ENCODE results near the gene XPO1.
"Not testable (repeated sequence)": the region's sequence is repeated elsewhere in the genome, so short reads cannot be mapped to it uniquely, and the experiment has no call there.

Gene XPO1

DNA sequence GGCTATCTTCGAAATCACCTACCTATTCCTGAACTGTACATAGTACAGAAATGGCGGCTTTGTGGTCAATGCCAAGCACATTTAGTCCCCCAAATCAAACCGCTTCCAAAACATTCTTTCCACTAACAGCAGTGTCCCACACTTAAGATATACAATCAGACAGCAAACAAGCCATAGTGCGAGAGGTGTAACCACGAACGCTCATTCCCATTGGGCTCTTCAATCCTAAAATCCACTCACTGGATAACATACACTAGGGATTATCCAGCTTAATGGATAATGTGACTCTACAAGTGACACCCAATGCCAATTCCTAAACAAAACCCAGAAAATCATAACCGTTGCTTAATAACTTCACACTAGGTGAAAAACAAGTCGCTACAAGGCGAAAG lies 2.0 kb downstream of the XPO1 start:
- DNase-seq (ENCODE audit: extremely low spot score, insufficient read length, low read depth): no peak
- no peak for FAIRE-seq

DNA sequence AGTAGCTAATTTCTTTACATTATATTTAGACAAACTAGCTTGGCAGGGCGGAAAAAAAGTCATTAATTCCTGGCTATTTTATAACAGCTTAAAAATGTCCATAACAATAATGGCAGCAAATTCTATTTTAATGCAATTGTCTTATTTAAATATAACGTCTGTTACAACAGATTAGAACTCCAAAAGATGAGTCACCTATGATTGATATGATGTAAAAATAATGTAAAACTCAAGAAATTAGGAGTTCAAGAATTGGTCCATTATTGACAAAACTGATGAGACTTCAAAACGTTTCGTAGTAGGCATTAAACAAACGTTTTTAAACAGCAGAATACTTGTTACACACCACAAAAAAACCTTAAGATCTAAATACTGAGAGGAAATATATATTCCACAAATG lies 2.7 kb downstream of the XPO1 start:
- FAIRE-seq (no peak), DNase-seq (ENCODE audit: extremely low spot score, insufficient read length, low read depth) (no peak)

DNA sequence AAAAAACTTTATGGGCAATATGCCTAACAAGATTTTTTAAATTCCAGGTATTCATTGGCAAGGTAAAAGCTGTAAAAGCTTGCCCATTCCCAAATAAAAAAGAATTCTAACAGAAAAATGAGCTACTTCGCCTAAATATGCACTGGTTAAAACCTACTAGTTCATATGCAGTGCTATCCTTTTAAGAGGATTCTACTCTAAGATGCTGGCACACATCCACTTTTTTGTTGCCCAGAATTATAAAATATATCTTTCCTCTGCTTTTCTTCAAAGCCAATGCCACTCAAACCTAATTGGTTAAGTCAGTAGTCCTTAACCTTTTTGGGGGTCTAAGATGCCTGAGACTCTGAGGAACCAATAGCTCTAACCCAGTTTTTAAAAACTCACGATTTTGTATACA lies 3.2 kb downstream of the XPO1 start:
- DNase-seq (ENCODE audit: extremely low spot score, insufficient read length, low read depth) (no peak), FAIRE-seq (no peak)

DNA sequence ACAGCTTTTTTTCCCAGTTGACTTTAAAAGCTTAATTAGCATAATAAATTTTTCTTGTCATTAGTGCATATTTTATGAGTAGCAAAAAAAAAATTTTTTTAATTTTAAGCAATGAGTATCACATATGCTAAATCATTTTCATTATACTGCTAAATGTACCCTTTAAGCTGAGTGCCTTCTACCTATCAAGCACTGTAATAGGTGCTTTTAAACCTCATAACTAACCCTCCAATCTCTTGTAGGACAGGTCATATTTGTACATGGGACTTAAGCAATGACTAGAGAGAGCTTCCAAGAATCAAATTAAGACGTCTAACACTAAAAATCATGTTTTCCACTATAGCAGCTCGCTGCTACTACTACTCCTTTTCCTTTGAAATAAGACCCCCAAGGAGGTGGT lies 7.4 kb downstream of the XPO1 start:
- FAIRE-seq (no peak), DNase-seq (ENCODE audit: extremely low spot score, insufficient read length, low read depth) (no peak)

DNA sequence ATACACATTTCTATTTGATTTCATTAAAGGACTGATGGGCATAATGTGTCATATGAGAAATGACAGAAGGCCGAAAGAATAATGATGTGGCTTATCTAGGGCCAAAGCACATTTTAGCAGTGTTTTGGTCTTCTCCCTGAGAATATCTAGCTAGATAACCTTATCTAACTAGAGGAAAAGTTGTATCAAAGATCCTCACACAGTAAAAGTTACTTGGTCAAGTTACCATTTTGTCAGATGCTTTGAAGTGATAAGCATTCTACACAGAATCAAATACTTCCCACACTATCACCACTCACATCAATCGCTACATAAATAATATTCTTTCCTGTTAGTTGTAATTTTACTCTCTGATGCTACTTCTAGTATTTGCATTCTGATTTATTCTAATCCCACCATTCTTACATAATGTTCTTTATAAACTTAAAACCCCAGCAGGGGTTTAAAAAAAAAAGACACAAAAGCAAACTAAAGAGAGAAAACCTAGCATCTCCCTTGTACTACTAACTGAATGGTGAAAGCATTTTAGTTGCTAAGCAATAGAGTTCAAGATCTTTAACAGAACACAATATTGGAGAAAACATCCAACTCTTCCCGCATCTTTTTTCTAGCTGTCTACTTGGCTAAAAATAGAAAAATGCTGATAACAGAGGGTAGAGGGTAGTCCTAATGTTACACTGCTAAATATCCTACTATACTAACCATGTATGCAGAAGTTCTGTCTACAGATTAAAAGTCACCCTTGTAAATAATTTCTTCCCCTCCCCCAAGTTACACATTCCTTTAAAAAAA lies 8.0 kb downstream of the XPO1 start:
- FAIRE-seq: peak; percentile 35
- DNase-seq (ENCODE audit: extremely low spot score, insufficient read length, low read depth): no peak

DNA sequence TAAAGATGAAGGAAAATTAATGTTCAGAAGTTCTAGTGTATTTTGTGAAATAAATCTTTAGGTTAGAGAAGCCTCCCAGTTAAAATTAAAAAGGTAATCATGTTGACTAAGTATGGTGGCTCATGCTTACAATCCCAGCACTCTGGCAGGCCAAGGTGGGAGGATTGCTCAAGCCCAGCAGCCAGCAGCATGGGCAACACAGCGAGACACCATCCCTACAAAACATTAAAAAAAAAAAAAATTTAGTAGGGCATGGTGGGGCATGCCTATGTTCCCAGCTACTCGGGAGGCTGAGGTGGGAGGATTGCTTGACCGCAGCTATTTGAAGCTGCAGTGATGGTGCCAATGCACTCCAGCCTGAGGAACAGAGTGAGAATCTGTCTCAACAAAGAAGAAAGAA lies 17.9 kb downstream of the XPO1 start:
- FAIRE-seq: no peak
- no peak for DNase-seq (ENCODE audit: extremely low spot score, insufficient read length, low read depth)

DNA sequence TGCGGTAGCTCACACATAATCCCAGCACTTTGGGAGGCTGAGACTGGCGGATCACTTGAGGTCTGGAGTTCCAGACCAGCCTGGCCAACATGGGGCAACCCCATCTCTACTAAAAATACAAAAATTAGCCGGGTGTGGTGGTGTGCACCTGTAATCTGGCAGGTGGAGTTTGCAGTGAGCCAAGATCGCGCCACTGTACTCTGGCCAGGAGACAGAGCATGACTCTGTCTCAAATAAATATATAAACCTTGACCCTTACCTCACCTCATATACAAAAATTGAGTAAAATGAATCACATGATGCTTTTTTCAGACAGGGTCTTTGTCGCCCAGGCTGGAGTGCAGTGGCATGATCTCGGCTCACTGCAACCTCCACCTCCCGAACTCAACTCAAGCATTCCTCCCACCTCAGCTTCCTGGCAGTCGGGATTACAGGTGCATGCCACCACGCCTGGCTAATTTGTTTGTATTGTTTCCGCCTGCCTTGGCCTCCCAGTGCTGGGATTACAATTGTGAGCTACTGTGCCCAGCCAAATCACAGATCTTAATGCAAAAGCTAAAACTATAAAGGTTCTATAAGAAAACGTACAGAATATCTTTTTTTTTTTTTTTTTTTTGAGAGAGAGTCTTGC lies 25.3 kb downstream of the XPO1 start:
- DNase-seq (ENCODE audit: extremely low spot score, insufficient read length, low read depth) (no peak), FAIRE-seq (no peak)

DNA sequence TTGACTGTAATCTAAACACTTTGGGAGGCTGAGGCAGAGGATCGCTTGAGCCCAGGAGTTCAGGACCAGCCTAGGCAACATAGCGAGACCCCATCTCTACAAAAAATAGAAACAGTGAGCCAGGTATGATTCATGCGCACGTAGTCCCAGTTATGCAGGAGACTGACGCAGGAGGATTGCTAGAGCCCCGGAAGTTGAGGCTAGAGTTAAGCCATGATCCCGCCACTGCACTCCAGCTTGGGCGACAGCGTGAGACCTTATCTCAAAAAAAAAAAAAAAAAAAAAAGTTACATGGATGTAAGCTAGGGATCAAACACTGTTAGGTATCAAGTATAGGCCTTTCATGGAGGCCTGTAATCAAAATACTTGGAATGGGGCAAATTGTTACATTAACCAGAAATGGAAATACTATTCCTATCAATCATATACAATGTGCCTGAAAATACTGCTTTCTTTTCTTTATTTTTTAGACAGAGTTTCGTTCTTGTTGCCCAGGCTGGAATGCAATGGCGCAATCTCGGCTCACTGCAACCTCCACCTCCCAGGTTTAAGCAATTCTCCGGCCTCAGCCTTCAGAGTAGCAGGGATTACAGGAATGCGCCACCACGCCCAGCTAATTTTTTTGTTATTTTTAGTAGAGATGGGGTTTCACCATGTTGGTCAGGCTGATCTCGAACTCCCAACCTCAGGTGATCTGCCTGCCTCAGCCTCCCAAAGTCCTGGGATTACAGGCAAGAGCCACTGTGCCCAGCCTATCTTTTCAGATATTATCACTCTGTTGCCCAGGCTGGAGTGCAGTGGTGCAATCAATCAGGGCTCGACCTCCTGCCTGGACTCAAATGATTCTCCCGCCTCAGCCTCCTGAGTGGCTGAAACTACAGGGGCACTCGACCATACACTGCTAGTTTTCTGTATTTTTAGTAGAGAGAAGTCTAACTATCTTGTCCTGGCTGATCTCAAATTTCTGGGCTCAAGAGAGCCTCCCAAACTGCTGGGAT lies 27.2 kb downstream of the XPO1 start:
- no peak for DNase-seq (ENCODE audit: extremely low spot score, insufficient read length, low read depth)
- no peak for FAIRE-seq

DNA sequence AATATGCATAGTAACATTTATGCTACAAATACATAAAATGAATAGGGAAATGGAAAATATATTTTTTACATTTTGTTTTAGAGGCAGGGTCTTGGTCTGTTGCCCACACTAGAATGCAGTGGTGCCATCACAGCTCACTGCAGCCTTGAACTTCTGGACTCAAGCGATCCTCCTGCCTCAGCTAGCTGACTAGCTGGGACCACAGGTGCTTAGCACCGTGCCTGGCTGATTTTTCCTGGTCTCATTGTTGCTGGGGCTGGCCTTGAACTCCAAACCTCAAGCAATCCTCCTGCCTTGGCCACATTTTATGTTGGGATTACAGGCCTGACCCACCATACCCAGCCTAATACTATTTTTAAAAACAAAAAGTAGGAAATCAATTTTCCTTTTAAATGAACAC lies 33.2 kb downstream of the XPO1 start:
- no peak for FAIRE-seq
- DNase-seq (ENCODE audit: extremely low spot score, insufficient read length, low read depth): no peak

DNA sequence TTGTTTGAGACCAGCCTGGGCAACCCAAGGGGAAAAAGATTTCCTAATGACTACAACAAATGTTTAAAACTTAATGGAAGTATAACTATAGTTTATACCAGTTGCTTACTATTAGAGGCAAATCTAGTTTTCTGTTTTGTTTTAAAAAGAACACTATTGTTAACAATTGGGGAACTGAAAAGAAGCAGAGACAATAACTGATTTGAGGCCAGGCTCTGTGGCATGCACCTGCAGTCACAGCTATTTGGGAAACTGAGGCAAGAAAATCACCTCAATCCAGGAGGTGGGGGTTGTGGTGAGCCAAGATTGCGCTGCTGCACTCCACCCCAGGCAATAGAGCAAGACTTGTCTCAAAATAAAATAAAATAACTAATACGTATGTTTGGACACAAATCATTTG lies 39.1 kb downstream of the XPO1 start:
- DNase-seq (ENCODE audit: extremely low spot score, insufficient read length, low read depth): no peak
- no peak for FAIRE-seq

DNA sequence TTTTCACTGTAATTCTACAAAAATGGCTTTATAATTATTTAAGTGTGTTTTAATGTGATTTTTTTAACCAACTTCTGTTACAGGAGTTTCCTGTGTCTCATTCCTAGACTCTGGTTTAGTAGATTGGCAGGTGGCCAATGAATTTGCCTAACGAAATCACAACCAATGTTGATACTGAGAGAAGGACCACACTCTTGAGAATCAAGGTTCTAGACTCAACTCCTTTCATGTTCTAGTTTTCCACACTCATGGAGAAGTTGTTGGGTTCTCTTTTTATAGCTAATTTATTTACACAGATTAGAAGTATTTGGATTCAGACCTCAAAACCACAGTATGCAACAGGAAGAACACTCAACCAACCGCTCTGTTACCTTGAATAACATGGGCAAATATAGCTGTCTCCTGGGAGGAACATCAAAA lies 44.6 kb downstream of the XPO1 start:
- DNase-seq (ENCODE audit: extremely low spot score, insufficient read length, low read depth): no peak
- no peak for FAIRE-seq

DNA sequence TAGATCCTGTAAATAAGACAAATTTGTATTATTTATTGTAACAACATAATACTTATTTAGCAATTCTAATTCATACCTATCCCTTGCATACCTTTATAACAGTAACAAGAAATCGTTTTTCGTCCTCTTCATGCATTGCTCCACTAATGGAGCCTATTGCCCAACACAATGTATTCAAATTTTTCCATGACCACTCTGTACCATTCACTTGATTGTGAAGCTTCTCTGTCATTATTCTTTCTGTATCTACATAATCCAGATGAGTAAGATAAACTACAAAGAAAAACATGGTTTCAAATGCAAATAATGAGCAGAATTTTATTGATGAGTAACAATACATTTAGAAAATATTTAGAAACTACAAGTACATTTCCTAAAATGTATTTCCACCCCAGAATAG lies 45.7 kb downstream of the XPO1 start:
- DNase-seq (ENCODE audit: extremely low spot score, insufficient read length, low read depth) (no peak), FAIRE-seq (no peak)

DNA sequence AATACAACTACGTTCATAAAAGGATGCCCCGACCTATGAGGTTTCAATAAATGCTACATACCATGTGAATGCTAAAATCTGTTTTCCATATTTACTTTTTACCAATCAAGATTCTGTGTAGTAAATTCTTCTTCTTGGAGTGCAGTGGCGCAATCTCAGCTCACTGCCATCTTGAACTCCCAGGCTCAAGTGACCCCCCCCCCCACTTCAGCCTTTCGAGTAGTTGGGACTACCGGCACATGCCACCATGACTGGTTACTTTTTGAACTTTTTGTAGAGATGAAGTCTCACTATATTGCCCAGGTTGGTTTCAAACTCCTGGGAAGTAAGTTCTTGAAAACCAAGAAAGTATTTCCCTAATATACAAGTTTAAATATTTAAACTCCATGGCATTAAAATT lies 52.9 kb downstream of the XPO1 start:
- FAIRE-seq: no peak
- DNase-seq (ENCODE audit: extremely low spot score, insufficient read length, low read depth): no peak

DNA sequence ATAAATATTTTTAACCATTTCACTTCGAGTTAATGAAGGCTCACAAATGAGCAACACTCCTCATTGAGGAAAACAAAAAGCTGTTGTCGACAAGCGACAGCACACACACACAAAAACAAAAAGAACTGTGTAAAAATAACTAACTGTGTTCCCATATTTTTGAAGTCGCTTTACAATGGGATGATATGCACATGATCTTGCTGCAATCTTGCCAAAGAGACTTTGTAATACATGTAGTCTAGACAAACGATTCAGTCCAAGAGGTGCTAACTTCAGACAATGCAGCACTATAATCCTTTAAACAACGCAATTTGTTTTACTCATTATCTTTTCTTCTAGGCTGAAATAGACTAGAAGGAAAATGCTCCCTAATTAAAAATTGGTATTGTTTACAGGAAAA lies 60.1 kb downstream of the XPO1 start:
- DNase-seq (ENCODE audit: extremely low spot score, insufficient read length, low read depth) (no peak), FAIRE-seq (no peak)

DNA sequence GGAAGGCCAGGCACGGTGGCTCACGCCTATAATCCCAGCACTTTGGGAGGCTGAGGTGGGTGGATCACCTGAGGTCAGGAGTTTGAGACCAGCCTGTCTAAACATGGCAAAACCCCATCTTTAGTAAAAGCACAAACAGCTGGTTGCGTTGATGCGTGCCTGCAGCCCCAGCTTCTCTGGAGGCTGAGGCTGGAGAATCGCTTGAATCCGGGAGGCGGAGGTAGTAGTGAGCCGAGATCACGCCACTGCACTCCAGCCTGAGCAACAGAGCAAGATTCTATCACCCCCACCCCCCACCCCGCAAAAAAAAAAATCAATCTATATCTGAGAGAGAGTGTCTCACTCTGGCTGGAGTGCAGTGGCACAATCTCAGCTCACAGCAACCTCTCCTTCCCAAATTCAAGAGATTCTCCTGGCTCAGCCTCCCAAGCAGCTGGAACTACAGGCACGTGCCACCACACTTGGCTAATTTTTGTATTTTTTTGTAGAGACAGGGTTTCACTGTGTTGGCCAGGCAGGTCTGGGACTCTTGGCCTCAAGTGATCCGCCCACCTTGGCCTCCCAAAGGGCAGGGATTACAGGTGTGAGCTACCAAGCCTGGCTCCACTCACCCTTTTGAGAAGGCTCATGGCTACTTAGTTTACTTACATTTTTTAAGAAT lies 61.1 kb downstream of the XPO1 start:
- not testable (repeated sequence) for DNase-seq (ENCODE audit: extremely low spot score, insufficient read length, low read depth); FAIRE-seq

DNA sequence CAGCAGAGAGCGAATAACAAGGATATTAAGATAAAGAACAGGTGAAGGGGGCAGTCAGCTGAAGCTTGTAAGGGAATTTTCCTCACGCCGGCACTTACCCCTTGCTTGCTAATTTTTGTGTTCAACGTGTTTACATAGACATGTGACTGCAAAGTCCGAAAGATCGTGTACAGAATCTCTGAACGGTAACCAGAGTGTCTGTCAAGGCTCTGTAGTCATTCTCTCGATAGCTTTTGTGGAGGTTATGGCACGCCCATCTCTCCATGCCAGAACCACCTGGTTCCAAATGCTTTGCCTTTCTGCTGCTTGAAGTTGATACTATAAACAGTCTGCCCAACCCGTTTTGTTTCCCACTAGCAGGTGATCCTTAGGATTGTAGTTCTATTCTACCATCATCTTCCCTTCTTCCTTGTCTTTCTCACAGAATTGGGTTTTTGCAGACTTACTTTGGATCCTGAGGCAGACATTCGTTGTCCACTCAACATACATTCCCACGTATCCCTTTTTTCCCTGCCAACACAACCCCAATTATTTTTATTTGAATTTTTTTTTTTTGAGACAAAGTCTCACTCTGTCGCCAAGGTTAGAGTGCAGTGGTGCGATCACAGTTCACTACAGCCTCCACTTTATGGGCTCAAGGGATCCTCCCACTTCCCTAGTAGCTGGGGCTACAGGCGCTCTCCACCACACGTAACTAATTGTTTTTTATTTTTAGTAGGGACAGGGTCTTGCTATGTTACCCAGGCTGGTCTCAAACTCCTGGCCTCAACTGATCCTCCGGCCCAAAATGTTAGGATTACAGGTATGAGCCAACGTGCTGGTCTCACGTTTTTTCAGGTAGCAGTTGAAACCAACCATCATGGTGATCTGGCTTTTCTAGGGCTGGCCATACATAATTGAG lies 66.0 kb downstream of the XPO1 start:
- peak; percentile 26 for FAIRE-seq
- no peak for DNase-seq (ENCODE audit: extremely low spot score, insufficient read length, low read depth)

DNA sequence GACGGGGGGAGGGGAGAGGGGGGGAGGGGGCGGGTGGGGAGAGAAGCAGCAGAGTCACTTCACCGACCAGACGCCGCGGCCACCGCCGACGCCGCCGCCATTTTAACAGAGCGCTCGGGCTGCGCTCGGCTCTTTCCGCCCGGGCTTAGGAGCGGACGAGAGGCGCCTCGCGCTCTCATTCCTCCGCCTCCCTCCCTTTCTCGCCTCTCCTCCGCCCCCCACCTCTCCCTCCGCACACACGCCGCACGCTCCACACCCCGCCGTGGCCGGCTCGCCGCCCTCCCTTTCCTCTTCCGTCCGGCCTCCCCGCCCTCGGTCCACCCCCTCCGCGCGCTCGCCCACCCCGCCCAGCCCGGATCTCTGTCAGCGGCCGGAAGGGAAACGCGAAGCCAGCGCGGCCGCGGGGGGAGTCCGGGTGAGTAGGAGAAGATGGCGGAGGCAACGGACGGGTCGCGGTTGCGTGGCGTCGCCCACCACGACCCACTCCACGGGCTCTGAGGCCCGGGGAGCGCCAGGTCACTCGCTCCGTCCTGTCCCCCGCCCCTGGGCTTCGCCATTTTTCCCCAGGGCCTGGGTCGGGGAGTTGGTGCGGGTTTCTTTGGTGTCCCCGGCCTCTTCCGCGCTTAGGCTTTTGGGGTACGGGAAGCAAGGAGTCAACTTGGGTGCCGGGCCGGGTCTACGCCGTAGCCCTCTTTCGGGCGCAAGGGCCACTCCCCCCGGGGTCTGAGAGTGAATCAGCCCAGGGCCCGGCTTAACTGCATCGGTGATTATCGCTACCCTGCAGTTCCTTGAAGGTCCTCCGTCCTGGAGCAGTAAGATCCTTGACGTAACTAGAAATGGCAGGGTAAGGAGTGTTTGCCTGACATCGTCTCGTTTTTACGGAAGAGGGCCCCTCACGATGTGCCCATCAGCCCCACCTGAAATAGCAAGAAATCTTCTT lies 66.9 kb downstream of the XPO1 start, which contains the start of gene USP34:
Gene USP34, minus strand, starts transcription at position 123 of the 940 bp plus-strand sequence. CDS start 395 bp downstream, outside the sequence.
- DNase-seq (ENCODE audit: extremely low spot score, insufficient read length, low read depth): peak; percentile 78
- peak; percentile 92 for FAIRE-seq
